GM06990 (cell line): Measurements from ENCODE around the gene C1QL4.

Experiments
- DNase-seq: peaks from one replicate; pipeline ENCODE4 v3.0.0-alpha.2; 2011; ENCODE audit not compliant: insufficient read length; ENCODE audit errors: extremely low read depth
- H3K27me3 ChIP-seq: replicated peaks from 2 replicates; pipeline ENCODE4 v1.6.0; 2011; ENCODE audit warnings: low read length; ENCODE audit not compliant: control insufficient read depth, insufficient read depth
- H3K36me3 ChIP-seq: 2 replicates; pipeline ENCODE4 v1.5.1; 2011; ENCODE audit warnings: low read length; ENCODE audit not compliant: control insufficient read depth, insufficient read depth
- H3K4me3 ChIP-seq: replicated peaks from 2 replicates; pipeline ENCODE4 v1.5.1; 2011; ENCODE audit warnings: low read depth, mild to moderate bottlenecking, control low read depth, low read length
- CTCF ChIP-seq: IDR thresholded peaks from 2 replicates; pipeline ENCODE4 v1.5.1; 2011; ENCODE audit warnings: low read length, control low read depth, mild to moderate bottlenecking, inconsistent platforms; ENCODE audit not compliant: insufficient read depth, poor library complexity, severe bottlenecking

C1QL4 gene

GRCh38 chr12:49368240-49368600 lies 31.2 kb upstream of the C1QL4 start:
- no peak for TF ChIP-seq CTCF
- Histone ChIP-seq H3K27me3 (no peaks in the 10 kb centered on the region), H3K36me3 (no peaks in the 10 kb centered on the region), H3K4me3 (peak overlapping the region; percentile 94)
- DNase-seq = no peak

GRCh38 chr12:49367381-49368239 lies 30.6 kb upstream of the C1QL4 start, which contains the start of gene SPATS2:
SPATS2 (plus strand) TSS chr12:49367462; CDS start chr12:49461013, 93,551 bp downstream.
- Histone ChIP-seq H3K4me3 (peak within 1 kb of the TSS; percentile 94), H3K36me3 (no peaks in the 10 kb centered on the region), H3K27me3 (no peaks in the 10 kb centered on the region)
- no peak for DNase-seq
- TF ChIP-seq CTCF = no peak

GRCh38 chr12:49366652-49367380 lies 29.8 kb upstream of the C1QL4 start:
- no peaks in the 10 kb centered on the region for H3K36me3 ChIP-seq
- H3K4me3 ChIP-seq = peak overlapping the region; percentile 94
- TF ChIP-seq CTCF = peak; percentile 27
- peak; percentile 98 for DNase-seq
- no peaks in the 10 kb centered on the region for H3K27me3 ChIP-seq

GRCh38 chr12:49366096-49366651 lies 29.2 kb upstream of the C1QL4 start:
- no peak for TF ChIP-seq CTCF
- DNase-seq = no peak
- Histone ChIP-seq H3K27me3 (no peaks in the 10 kb centered on the region), H3K4me3 (peak overlapping the region; percentile 94), H3K36me3 (no peaks in the 10 kb centered on the region)

GRCh38 chr12:49365542-49365941 lies 28.6 kb upstream of the C1QL4 start:
- no peak for TF ChIP-seq CTCF
- H3K4me3 ChIP-seq = peak overlapping the region; percentile 94
- H3K36me3 ChIP-seq = no peaks in the 10 kb centered on the region
- H3K27me3 ChIP-seq = no peaks in the 10 kb centered on the region
- DNase-seq = no peak
